SK-N-SH treated with all-trans-retinoic acid at 6 μM for 48 hours (cell line): ENCODE results near the gene LXN.

Source experiments
- ATAC-seq: fragments of 200-7000 bp; cut with Tn5 transposase; 3 replicates; pipeline ENCODE4 v1.9.1; 2020; ENCODE audit warnings: mild to moderate bottlenecking, moderate library complexity
- ARNTL ChIP-seq: fragments of 450-650 bp; formaldehyde crosslinking; IDR thresholded peaks from 2 replicates; pipeline ENCODE4 v1.5.0; 2020; ENCODE audit warnings: low read depth, mild to moderate bottlenecking, moderate library complexity, borderline replicate concordance
- BACH2 ChIP-seq: fragments of 250-450 bp; sonication (Bioruptor Pico); IDR thresholded peaks from 2 replicates; pipeline ENCODE4 v1.9.0; 2021; ENCODE audit warnings: mild to moderate bottlenecking, borderline replicate concordance
- CSDC2 ChIP-seq: fragments of 250-450 bp; sonication (Bioruptor Pico); IDR thresholded peaks from 2 replicates; pipeline ENCODE4 v1.5.0; 2020; ENCODE audit warnings: mild to moderate bottlenecking, moderate library complexity
- SNAI2 ChIP-seq: fragments of 250-450 bp; sonication (Bioruptor Pico); IDR thresholded peaks from 2 replicates; pipeline ENCODE4 v1.5.0; 2020; ENCODE audit warnings: mild to moderate bottlenecking, moderate library complexity
- TCF4 ChIP-seq: fragments of 250-450 bp; sonication (Bioruptor Pico); IDR thresholded peaks from 2 replicates; pipeline ENCODE4 v1.8.0; 2021; ENCODE audit warnings: mild to moderate bottlenecking, moderate library complexity, borderline replicate concordance
- ZC3H10 ChIP-seq: fragments of 250-450 bp; sonication (Bioruptor Pico); IDR thresholded peaks from 2 replicates; pipeline ENCODE4 v1.5.1; 2021; ENCODE audit warnings: mild to moderate bottlenecking, moderate library complexity
- ZFP3 ChIP-seq: fragments of 250-450 bp; sonication (Bioruptor Pico); IDR thresholded peaks from 2 replicates; pipeline ENCODE4 v1.5.0; 2020; ENCODE audit warnings: mild to moderate bottlenecking, moderate library complexity
- ZFP30 ChIP-seq: fragments of 450-650 bp; formaldehyde crosslinking; IDR thresholded peaks from 2 replicates; pipeline ENCODE4 v1.5.0; 2022; ENCODE audit warnings: mild to moderate bottlenecking, moderate library complexity
- ZNF8 ChIP-seq: fragments of 450-650 bp; formaldehyde crosslinking; IDR thresholded peaks from 2 replicates; pipeline ENCODE4 v1.5.0; 2020; ENCODE audit warnings: mild to moderate bottlenecking, moderate library complexity
- TF ChIP-seq, protein P1 (sequence below): fragments of 250-450 bp; sonication (Bioruptor Pico); IDR thresholded peaks from 2 replicates; pipeline ENCODE4 v1.5.1; 2021; ENCODE audit warnings: mild to moderate bottlenecking, moderate library complexity
- TF ChIP-seq, protein P2 (sequence below): fragments of 250-450 bp; sonication (Bioruptor Pico); IDR thresholded peaks from 2 replicates; pipeline ENCODE4 v1.8.0; 2021; ENCODE audit warnings: low read depth, mild to moderate bottlenecking, moderate library complexity, borderline replicate concordance

Gene LXN

DNA sequence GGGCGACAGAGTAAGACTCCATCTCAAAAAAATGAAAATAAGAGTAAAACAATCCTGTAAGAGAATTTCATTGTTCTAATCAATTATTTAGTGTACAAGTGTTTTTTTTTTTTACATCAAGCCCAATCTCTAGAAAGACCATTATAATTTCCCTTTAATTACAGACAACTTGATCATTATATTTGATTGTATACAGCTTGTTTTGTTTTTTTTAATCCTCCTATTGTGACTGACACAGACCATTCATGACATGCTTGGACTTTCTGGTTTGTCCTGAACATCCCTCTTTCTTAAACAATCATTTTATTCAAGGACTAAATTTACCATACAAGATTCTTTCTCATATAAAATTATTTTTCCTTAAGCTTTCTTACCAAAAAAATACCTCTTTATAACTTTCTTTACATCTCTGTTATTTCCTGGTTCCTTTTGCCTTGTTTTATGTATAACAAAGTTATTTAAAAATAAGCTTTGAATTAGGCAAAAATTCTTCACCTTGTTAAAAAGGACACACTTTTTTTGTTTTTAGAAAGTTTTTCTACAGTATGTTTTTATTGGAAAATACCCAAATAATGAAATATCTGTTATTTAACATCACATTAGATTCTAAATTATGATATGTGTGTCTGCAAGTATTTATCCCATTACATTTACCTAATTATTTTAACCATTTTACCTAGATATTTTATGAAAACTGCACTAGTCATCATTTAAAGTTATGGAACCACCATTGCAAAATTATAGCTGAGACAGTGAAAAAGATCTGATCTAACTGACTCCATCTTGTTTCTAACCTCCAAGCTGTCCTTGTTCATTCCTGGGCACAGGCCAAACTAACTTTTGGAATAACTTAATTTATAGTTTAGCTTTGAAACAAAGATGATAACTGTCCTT is 54.2 kb downstream of the LXN start:
- no peak for ATAC-seq
- TF ChIP-seq TCF4 (CRISPR knock-in tag) (no peak), SNAI2 (CRISPR knock-in tag) (no peak), CSDC2 (CRISPR knock-in tag) (no peak), ZFP30 (no peak), ZFP3 (CRISPR knock-in tag) (no peak), ZNF8 (no peak), ARNTL (CRISPR knock-in tag) (no peak), ZC3H10 (CRISPR knock-in tag) (no peak), BACH2 (CRISPR knock-in tag) (no peak)
- TF ChIP-seq, protein P1, sequence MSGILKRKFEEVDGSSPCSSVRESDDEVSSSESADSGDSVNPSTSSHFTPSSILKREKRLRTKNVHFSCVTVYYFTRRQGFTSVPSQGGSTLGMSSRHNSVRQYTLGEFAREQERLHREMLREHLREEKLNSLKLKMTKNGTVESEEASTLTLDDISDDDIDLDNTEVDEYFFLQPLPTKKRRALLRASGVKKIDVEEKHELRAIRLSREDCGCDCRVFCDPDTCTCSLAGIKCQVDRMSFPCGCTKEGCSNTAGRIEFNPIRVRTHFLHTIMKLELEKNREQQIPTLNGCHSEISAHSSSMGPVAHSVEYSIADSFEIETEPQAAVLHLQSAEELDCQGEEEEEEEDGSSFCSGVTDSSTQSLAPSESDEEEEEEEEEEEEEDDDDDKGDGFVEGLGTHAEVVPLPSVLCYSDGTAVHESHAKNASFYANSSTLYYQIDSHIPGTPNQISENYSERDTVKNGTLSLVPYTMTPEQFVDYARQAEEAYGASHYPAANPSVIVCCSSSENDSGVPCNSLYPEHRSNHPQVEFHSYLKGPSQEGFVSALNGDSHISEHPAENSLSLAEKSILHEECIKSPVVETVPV: no peak
- TF ChIP-seq, protein P2, sequence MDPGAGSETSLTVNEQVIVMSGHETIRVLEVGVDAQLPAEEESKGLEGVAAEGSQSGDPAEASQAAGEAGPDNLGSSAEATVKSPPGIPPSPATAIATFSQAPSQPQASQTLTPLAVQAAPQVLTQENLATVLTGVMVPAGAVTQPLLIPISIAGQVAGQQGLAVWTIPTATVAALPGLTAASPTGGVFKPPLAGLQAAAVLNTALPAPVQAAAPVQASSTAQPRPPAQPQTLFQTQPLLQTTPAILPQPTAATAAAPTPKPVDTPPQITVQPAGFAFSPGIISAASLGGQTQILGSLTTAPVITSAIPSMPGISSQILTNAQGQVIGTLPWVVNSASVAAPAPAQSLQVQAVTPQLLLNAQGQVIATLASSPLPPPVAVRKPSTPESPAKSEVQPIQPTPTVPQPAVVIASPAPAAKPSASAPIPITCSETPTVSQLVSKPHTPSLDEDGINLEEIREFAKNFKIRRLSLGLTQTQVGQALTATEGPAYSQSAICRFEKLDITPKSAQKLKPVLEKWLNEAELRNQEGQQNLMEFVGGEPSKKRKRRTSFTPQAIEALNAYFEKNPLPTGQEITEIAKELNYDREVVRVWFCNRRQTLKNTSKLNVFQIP (CRISPR knock-in tag): no peak
